HPDE6-E6E7 (cell line): ENCODE measurements around the gene ASB15.
"Not testable (repeated sequence)": the region's sequence is repeated elsewhere in the genome, so short reads cannot be mapped to it uniquely, and the experiment has no call there.

ENCODE experiments used
- DNase-seq: peaks from one replicate; pipeline ENCODE4 v3.0.0; 2011; ENCODE audit warnings: missing footprints; ENCODE audit errors: extremely low spot score

ASB15 gene

DNA sequence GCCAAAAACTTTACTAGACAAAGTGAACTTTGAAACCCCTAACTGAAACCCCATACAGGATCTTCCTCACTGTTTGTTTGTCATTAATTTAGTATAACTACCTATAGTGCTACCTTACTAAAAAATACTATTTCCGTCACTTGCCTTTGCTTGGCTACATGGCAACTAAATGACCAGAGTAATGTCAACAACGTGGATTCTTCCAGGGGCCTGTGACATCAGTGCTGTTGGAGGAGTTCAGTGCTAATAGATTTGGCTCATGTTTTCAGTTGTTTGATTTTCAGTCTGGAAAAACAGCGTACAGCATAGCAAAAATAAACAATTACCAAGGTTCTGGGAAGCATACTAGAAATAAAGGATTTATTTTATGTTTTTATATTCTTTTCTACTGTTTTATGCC, 3.0 kb upstream of the ASB15 start:
- DNase-seq, result no peak

DNA sequence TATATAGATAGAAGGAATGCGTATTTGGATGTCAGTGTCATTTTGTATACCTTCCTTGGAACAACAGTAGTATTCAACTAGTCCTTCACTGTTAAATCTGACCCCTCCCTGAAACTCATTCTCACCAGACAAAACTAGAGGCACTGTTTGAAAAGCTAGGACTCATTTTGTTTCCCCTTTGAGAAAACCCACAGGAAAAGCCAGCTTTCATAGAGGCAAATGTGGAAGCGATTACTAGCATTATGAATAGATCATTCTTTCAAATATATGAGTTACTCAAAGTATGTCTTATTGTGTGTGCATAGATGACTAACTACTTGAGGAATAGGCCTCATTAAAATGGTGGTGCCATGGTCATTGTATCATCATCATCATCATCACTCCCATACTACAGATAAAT, 1.9 kb upstream of the ASB15 start:
- DNase-seq, result no peak

DNA sequence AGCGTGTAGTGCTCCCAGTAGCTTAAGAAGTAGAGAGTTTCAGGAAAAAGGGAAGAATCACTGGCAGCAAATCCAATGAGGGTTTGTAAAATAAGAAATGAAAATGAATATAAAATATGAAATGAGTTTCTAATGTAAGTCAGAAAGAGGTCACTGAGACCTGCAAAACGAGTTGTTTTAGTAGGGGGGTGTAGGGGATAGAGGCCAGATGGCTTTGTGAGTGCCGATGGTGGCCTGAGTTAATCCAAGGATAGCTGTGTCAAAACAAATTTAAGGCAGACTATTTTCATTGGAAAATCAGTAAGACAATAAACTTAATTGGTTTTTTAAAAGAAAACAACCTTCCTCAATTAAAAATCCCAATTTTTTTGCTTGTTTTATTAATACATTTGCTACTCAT, 745 bp upstream of the ASB15 start:
- no peak for DNase-seq

DNA sequence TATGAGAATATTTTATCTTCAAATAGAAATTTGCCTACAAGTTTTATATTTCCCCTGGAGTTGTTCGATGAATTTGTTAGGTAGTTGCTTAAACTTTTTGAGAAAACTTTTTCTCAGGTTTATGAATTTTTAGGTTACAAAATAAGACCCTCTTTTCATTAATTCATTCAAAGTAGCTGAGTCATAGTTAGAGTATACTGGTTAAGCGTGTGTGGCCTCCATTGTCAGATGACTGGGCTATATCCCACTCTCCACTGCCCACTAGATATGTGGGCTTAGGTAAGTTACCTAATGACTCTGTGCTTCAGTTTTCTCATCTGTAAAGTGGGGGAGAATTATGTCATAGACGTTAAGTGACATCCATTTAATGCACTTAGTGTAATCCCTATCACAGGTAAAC, 1.0 kb downstream of the ASB15 start:
- no peak for DNase-seq

DNA sequence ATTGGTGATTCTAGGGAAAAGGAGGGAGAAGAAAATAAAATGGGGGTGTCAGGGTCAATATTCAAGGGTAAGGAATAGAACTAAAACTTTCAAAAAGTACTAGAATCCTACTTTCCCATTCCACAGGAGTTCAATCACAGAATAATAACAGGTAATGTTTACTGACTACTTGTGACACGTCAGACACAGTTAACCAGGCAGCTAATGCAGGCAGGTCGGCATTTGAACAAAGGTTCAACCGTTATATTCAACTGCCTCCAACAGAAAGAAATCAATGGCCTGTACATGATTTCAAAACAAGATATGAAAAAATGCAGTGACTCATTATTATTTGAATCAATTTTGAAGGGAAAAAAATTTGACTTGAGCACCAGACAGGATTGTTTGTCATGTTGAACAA, 3.1 kb downstream of the ASB15 start:
- no peak for DNase-seq

DNA sequence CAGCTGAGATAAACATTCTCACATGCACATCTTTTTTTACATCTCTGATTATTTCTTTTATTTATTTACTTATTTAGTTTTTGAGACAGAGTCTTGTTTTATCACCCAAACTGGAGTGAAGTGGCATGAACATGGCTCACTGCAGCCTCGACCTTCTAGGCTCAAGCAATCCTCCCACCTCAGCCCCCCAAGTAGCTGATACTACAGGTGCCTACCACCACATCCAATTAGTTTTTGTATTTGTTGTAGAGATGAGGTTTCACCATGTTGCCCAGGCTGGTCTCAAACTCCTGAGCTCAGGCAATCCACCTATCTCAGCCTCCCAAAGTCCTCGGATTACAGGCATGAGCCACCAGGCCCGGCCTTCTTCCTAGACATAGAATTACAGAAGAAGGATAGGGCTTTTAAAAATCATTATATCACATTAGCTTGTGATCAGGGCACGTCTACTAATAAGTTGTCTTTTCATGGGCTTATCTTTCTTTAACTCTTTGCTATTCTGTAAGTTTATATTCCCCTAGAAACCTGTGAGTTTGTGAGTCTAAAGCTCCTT, 5.9 kb downstream of the ASB15 start:
- no peak for DNase-seq

DNA sequence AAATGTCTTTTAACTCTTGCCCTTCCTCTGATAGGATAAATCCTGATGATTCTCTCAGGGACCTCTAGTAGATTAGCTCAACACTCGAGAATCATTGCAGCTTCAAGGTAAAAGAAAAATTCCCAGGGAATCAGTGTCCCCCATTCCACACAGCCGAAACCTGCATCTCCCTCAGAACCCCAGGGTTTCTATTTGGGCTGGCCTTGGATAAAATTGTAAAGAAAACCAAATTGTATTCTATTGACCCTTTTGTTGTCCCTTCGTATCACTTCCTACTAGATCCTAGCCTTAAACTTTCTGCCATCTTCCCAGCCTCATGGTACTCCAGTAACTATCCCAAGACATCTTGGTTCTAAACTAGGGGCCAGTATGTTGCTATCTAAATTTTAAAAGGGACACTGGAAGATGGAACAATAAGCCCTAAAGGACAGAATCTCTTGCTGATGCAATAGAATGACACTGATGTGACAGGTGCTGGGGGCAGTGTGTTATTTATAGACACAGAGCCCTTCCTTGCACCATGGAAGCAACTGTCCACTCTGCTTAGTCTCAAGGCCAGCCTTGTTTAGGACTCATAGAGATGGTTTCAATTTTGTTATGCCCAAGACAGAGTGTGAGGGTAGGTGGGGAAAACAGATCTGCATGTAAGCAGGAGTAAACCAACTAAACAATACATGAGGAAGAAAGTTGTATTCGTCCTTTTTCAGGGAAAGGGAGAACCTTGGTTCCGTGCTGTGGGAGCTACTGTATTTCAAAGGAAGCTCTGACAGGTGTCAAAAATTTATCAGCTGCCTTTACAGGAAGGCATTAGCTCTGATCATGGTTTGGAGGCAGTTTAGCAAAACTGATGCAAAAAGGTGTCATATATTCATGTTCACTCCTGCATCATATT, 7.6 kb downstream of the ASB15 start:
- no peak for DNase-seq

DNA sequence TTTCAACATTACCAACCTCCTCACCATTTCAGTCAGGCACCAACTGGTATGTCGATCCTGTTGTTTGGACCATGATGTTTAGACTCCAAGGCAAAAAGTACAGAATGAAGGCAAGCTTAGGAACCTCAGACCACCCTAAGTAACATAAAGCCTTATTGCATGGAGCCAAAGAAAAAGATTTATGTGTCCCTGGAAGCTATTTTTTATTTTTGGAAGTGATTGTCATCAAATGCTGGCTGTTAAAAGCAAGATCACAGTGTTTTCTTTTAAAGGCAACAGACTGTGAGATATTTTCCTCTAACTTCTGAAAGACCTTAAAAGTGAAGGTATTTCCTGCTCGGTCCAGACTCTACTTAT, 8.2 kb downstream of the ASB15 start:
- DNase-seq, result no peak

DNA sequence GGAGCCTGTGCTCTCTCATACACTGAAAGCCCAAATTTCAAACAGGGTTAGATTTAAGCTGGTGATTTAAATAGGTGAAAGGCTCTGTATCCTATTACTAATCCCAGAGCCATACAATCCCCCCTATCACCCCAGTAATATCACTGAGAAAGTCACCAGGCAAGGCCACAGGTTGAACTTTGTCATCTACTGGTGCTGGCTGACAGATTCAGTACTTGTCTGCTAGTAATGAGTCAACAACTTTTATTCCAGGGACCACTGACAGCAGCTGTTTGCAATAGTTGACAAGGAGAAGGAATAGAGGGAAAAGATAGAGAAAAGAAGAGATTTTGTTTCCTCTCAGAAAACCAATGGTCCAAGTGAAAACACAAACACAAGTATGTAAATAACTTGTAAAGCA, 10.4 kb downstream of the ASB15 start:
- DNase-seq, result no peak

DNA sequence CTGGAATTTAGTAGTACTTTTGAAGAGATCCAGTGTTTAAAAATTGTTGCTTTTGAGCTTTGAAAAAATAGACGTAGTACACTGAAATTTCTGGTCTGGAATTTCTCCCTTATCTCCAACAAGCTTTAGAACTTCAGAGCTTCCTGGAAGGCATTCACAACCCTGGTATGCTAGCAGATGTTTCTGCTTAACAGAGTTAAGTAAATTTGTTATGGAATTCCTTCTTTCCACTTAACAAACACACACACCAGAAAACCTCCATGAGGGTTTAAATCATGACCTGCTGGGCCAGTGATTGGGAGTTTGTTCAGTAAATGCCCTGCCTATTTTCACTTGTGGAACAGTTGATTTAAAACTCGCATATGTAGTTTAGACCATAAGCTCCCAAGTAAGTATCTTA, 13.7 kb downstream of the ASB15 start:
- no peak for DNase-seq

DNA sequence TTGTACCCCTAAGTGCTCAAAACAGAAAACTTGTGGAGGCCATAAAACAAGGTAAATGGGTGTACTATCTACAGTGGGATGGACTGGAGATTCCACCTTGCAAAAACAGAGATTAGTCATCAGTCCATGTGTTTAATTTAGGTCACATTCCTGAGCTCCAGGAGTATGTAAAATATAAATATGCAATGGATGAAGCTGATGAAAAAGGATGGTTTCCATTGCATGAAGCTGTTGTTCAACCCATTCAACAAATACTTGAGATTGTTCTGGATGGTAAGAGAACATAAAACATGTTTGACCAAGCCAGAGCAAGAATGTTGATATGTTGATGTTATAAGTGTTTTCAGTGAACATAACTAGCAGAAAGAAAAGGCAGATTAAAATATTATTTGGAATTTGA, 14.6 kb downstream of the ASB15 start:
- DNase-seq, result no peak

DNA sequence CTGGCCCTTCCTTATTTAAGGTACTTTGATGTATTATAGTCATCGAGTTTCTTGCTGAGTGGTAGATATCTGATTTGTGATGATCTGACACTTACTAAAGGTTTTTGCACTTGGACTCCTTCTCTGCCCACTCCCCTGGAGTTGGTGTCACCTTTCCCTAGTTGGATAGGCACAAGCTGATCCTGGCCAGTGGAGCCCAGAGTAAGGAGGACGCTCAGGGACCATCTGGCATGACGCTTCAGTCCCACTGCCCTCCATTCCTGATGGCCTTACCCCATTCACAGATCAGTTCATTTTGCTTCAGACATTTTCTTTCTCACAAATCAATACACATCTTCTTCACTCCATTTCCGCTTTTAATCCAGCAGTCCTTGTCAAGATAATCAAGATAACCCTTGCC, 20.1 kb downstream of the ASB15 start:
- DNase-seq, result no peak

DNA sequence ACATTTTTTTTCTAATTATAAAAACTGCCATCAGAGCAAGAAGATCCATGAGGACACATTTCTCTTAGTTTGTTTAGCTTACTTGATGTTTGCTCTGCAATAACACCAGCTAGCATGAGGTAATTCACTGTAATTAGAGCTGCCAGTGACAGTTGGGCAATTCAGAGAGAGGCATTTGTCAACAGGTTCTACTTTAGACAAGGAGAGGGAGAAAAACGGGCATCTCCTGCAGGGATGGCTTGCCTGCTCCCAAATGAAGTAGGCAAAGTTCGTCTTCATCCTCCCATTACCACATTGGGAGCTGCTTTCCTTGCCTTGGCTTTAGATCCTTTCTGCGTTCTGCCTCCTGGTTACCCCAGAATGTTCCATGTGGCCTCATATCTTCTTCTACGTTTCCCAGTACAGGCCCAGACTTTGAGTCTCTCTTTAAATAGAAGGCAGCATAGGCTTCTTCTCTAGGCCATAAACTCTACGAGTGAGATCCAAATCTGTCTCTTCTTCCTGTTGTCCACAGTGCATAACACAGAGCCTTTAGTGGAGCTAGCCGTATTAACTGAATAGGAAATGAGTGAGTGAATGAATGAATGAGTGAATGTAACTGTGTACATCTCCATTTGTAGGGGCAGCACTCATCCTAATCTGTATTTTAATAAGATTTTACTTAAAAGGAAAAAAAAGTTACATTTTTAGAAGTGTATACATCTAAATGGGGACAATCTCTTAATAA, 21.2 kb downstream of the ASB15 start:
- DNase-seq, result no peak

DNA sequence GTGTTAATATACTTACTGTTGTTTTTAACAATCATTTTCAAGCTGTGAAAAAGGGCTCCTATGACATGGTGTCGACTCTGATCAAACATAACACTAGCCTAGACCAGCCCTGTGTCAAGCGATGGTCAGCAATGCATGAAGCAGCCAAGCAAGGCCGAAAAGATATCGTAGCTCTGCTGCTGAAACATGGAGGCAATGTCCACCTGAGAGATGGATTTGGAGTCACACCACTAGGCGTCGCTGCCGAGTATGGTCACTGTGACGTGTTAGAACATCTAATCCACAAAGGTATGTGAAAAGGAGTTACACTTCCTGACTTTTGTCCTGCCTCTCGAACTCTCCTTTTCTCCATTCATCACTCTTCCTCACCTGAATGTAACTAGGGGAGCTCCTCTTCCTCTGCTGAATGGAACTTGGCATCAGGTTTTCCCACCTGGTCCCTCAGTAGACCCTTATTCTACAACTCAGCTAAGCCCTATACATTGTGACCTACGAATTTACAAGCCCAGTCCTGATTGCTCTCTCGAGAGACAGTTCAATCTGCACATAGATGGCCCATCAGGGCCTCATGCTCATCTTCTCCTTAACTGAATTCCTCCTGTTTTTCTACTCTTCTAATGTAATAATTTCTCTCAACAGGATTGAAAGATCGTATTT, 23.0 kb downstream of the ASB15 start:
- DNase-seq, result no peak

DNA sequence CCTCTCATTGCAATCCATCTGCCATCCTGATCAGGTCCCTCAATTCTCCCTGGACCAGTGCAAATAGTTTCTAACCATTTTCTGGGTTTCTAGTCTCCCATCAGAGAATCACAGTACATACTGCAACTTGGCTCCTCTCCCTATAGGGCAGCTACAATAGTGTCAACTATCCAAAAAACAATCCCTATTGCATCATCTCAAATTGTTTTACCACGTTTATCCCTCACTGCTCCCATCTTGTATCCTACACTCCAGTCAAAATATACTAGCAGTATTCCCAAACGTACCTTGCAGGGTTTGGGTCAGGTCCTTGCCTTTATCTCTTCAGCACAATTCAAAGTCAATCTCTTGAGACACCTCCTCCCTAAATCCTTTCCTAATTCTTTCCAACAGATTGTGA, 23.6 kb downstream of the ASB15 start:
- no peak for DNase-seq

DNA sequence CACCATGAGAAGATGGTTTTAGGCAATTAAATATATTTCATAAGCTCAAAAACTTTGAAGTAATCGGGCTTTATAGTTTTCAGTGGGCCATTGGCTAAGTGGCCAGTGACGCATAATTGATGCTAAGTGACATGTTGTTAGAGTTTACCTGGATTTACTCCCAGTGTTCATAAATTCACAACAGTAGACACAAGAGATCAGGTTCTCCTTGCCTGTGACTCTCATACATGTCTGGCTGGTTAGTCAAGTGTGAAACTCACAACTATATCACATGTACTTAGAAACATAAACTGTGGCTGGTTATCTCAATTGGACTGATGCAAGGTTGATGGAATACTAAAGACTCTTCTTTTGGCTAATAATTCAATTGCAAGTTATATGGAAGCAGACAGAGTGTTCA, 26.2 kb downstream of the ASB15 start:
- no peak for DNase-seq

DNA sequence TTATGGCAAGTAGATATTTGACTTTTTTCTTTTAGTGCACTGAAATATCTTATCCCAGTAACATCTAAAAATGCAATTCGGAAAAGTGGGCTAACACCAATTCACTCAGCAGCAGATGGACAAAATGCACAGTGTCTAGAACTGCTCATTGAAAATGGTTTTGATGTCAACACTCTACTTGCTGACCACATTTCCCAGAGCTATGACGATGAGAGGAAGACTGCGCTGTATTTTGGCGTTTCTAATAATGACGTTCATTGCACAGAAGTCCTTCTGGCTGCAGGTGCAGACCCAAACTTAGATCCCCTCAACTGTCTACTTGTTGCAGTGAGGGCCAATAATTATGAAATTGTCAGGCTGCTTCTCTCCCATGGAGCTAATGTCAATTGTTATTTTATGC, 27.2 kb downstream of the ASB15 start:
- no peak for DNase-seq

DNA sequence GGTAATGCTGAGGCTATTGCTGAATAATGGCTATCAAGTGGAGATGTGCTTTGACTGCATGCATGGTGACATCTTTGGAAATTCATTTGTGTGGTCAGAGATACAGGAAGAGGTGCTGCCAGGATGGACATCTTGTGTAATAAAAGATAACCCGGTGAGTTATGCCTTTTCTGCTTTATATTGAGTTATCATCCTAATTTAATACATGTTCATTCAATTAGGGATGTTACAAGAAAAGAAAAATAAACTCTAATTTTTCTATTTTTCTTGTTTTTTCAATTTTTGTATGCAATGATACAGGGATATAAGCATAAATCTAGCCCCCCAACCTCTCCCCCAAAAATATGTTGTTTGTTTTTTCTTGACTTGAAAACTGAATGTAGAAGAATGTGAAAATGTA, 27.7 kb downstream of the ASB15 start:
- no peak for DNase-seq

DNA sequence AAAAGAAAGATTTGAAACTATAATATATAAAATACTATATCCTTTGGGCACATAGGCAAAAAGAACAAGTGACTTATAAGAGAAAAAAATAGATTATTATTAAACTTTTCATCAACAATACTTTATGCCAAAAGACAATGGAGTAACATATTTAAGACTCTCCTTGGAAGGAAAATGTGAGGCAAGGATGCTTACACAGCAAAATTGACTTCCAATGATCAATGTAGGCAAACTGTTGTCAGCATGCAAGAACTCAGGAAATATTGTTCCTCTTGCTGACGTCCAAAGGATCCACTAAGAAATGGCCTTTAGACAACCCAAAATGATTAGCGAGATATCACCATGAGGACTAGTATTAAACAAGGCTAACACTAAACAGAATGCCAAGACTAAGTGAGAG, 31.2 kb downstream of the ASB15 start:
- DNase-seq, result no peak

DNA sequence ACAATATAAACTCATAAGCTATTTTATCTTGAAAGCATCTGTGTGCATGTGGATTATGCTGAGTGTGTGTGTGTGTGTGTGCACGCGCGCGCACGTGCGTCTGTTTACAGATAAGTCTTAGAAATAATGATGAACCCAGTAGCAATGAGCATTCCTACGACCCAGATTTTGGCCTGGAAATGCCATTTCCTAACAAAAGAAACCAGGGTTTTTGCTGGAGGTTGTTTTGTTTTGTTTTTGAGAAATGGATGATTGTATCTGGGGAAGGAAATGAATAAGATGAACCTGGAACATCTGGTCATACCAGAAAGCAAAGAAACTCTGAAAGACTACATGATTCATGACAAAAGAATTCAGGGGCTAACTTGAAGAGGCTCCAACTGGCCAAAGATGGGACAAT, 31.9 kb downstream of the ASB15 start:
- DNase-seq, result no peak

DNA sequence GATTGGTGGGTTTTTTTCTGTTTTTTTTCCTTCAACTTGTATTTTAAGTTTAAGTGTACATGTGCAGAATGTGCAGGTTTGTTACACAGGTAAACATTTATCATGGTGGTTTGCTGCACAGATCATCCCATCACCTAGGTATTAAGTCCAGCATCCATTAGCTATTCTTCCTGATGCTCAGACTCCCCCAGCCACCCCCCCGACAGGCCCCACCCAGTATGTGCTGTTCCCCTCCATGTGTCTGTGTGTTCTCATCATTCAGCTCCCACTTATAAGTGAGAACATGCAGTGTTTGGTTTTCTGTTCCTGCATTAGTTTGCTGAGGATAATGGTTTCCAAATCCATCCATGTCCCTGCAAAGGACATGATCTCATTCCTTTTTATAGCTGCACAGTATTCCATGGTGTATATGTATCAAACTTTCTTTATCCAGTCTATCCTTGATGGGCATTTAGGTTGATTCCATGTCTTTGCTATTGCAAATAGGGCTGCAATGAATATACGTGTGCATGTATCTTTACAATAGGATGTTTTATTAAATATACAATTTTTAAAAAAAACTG, 32.5 kb downstream of the ASB15 start:
- DNase-seq, result not testable (repeated sequence)
